Left lung (tissue), 10 donors: ENCODE results near the gene PPP1R36. TPM values are rescaled to one million over a fixed set of nuclear protein-coding genes. Genes with fewer than 3 reads are reported as not detected.
A peak's percentile ranks its signal among the peaks of the same experiment; 100 is the strongest.

Experiments
- ATAC-seq: fragments of 200-7000 bp; cut with Tn5 transposase; one replicate; pipeline ENCODE4 v1.9.1; 2020; ENCODE audit warnings: moderate library complexity
- DNase-seq, 4 donors: peaks; one replicate each; pipeline ENCODE4 v3.0.0-alpha.2; 2013 to 2020
- H3K27ac ChIP-seq, 2 donors: fragments of 200-600 bp; sonication (generic) in 1 of 2; one replicate each; pipeline versions ENCODE4 v1.5.0 to v1.8.0; 2020 to 2021
- H3K27me3 ChIP-seq, 2 donors: fragments of 200-600 bp; sonication (generic) in 1 of 2; one replicate each; pipeline versions ENCODE4 v1.5.0 to v1.8.0; 2020 to 2021
- H3K36me3 ChIP-seq, 2 donors: fragments of 200-600 bp; sonication (generic) in 1 of 2; one replicate each; pipeline versions ENCODE4 v1.5.0 to v1.8.0; 2020 to 2021
- H3K4me1 ChIP-seq, 2 donors: fragments of 200-600 bp; one replicate each; pipeline ENCODE4 v1.8.0; 2021
- H3K4me3 ChIP-seq, 2 donors: fragments of 200-600 bp; sonication (generic) in 1 of 2; one replicate each; pipeline versions ENCODE4 v1.5.0 to v1.8.0; 2020 to 2021; ENCODE audit warnings: mild to moderate bottlenecking in 1 of 2
- H3K9me3 ChIP-seq, 2 donors: fragments of 200-600 bp; sonication (generic) in 1 of 2; one replicate each; pipeline versions ENCODE4 v1.5.0 to v1.8.0; 2020 to 2021
- intact Hi-C, 2 donors: fragments of 100-400 bp; cut with DNase I; formaldehyde crosslinking; loops; one replicate each; pipeline versions ENCODE4 v1.11.2 to v1.14.2; 2022
- polyA plus RNA-seq, 6 donors: library from polyadenylated mRNA; unstranded; fragments of 120-200 nt; gene quantifications; one replicate each; pipeline ENCODE4 v1.2.1, GENCODE V29; 2013; ENCODE audit not compliant: insufficient read length in 6 of 6
- total RNA-seq, 2 donors: library from RNA; stranded (reverse); fragmentation: NEBNext Ultra II Directional; extraction: Animal tissue kit (Norgen Biotek cat#: 25700); gene quantifications; one replicate each; pipeline ENCODE4 v1.2.1, GENCODE V29; 2021
- TF ChIP-seq, protein P1 (sequence below), 2 donors: fragments of 200-600 bp; sonication (generic) in 1 of 2; IDR thresholded peaks; one replicate each; pipeline versions ENCODE4 v1.5.0 to v1.8.0; 2021; ENCODE audit warnings: antibody characterized with exemption in 2 of 2
- donor health status: DM: no; HTN: yes; CAD: no.
- donor health status: DM: no; HTN: no; CAD: no.

PPP1R36 gene
- total and polyA plus RNA-seq, 8 donors, result 0.33 to 2.1 (median 0.74) TPM

DNA sequence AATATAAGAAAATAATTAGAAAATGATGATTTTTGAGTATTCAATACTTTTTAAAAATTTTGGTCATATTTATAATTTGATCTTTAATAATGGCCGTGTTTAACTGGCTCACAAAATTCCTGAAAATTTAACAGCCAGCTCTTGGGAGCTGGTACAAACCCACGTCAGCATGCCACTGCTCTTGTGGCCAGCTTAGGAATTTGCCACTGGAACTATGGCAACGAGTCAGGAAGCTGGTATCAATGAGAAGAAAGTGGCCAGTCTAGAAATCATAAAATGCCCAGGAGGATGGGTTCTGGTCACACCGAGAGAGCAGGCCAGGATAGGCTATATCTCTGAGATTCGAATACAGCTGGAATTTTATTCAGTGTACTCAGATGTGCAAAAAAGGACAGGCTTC, 82.3 kb downstream of the PPP1R36 start:
- intact Hi-C loops, result loop anchor here in 1 of 2 donors (10.0 kb wide), 2 partner anchors 87 to 287 kb away; partner anchors contain the start of genes HSPA2 and PPP1R36
- Histone ChIP-seq H3K9me3 (no peaks in the 10 kb centered on the region), H3K36me3 (no peaks in the 10 kb centered on the region), H3K4me1 (peaks cover 0 to 19% of the 10 kb centered on the region in 2 donors), H3K27ac (peak overlapping the region in 1 of 2 donors; percentile 74), H3K27me3 (no peaks in the 10 kb centered on the region), H3K4me3 (no peak overlapping the region)
- DNase-seq (no peak), ATAC-seq (peak; percentile 16)
- TF ChIP-seq, protein P1, sequence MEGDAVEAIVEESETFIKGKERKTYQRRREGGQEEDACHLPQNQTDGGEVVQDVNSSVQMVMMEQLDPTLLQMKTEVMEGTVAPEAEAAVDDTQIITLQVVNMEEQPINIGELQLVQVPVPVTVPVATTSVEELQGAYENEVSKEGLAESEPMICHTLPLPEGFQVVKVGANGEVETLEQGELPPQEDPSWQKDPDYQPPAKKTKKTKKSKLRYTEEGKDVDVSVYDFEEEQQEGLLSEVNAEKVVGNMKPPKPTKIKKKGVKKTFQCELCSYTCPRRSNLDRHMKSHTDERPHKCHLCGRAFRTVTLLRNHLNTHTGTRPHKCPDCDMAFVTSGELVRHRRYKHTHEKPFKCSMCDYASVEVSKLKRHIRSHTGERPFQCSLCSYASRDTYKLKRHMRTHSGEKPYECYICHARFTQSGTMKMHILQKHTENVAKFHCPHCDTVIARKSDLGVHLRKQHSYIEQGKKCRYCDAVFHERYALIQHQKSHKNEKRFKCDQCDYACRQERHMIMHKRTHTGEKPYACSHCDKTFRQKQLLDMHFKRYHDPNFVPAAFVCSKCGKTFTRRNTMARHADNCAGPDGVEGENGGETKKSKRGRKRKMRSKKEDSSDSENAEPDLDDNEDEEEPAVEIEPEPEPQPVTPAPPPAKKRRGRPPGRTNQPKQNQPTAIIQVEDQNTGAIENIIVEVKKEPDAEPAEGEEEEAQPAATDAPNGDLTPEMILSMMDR (IDR thresholded peaks at IDR 0.05), result no peak

DNA sequence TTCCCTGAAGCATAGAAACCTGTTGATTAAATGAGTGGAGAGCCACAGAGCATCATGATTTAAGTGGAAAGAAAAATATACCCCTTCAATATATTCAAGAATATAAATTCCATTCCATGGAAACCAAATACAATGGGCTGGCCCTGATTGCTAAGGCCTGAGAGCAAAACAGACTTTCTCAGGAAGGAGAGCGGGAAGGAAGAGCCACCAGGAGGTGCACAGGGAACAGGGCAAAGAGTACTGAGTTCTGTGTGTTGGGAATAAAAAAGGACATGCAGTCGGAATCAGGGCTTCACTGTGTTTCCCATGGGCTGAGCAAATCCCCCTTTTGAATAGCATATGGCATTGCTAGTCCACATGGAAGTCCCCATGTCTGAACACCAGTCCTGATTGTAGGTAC, 84.8 kb downstream of the PPP1R36 start:
- no peak overlapping the region for H3K27ac ChIP-seq
- intact Hi-C loops, result loop anchor here in 1 of 2 donors (10.0 kb wide), 2 partner anchors 90 to 290 kb away; partner anchors contain the start of genes HSPA2 and PPP1R36
- no peak overlapping the region for H3K4me3 ChIP-seq
- H3K9me3 ChIP-seq, result no peaks in the 10 kb centered on the region
- no peaks in the 10 kb centered on the region for H3K27me3 ChIP-seq
- TF ChIP-seq, protein P1 (IDR thresholded peaks at IDR 0.05), result no peak
- H3K36me3 ChIP-seq, result no peaks in the 10 kb centered on the region
- ATAC-seq (no peak), DNase-seq (no peak)
- H3K4me1 ChIP-seq, result peaks cover 0 to 19% of the 10 kb centered on the region in 2 donors

DNA sequence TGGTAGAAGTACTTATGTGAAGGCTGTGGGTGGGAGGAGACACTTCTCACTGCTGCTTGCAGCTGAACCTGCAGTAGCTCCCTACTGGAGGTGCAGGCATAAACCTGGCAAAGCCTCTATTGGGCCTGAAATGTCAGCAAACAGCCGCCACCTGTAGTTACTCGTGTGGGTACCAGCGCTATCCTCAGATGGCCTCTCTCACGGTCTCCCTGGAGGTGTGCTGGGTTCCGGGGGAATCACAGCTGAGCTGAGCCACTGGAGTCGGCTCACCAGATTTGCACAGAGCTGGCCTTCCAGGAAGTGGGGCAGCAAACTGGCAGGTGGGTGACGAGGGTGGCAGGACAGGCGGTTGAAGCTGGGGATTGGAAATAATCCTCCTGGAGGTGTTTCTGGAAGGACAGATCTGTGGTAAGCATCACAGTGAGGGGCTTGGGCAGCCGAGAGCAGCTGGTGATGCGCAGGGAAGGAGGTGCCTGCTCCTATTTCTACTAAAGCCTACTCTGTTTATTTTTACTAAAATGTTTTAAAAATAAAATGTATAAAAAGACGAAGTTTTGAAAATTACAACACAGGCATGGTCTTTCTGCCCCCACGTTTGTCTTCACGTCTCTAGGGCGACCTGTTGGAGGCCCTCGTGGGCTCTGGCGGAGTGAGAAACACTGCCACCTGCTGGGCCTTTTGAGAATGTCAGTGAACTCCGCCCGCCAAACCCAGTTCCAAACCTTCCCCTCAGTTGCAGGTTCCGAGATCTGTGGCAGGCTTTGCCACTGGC, 86.6 kb downstream of the PPP1R36 start:
- ATAC-seq, result peak; percentile 95
- TF ChIP-seq, protein P1 (IDR thresholded peaks at IDR 0.05), result peak; percentile 82 to 93
- Histone ChIP-seq H3K9me3 (no peaks in the 10 kb centered on the region), H3K4me1 (peaks cover 0 to 19% of the 10 kb centered on the region in 2 donors), H3K4me3 (no peak overlapping the region), H3K36me3 (no peaks in the 10 kb centered on the region), H3K27ac (no peak overlapping the region), H3K27me3 (peaks cover 0 to 2% of the 10 kb centered on the region in 2 donors)
- DNase-seq, result peak in 3 of 4 donors; percentile 67 to 87 (median 78)
- intact Hi-C loops, result loop anchor here in 1 of 2 donors (10.0 kb wide), 2 partner anchors 92 to 292 kb away; partner anchors contain the start of genes HSPA2 and PPP1R36

DNA sequence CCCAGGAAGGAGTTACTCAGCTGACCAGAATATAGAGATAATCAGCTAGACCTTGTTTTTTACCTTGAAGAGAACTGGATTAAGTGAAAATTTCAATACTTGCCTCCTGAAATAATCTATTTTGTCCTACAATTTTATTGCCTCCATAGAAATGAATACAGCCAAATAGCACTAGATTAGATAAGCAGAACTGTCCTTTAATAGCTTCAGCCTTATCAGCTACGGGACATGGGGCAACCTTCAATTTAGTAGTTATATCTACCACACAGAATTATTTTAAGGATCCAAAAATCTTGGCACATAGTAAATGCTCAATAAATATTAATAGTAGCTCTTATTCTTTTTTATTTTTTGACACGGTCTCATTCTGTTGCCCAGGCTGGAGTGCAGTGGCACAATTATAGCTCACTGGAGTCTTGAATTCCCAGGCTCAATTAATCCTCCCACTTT, 87.2 kb downstream of the PPP1R36 start:
- ATAC-seq (no peak), DNase-seq (no peak)
- Histone ChIP-seq H3K36me3 (no peaks in the 10 kb centered on the region), H3K4me3 (no peak overlapping the region), H3K4me1 (peaks cover 0 to 19% of the 10 kb centered on the region in 2 donors), H3K27ac (no peak overlapping the region), H3K27me3 (peaks cover 0 to 6% of the 10 kb centered on the region in 2 donors), H3K9me3 (no peaks in the 10 kb centered on the region)
- TF ChIP-seq, protein P1 (IDR thresholded peaks at IDR 0.05), result peak in 1 of 2 donors; percentile 22
- intact Hi-C loops, result loop anchor here in 1 of 2 donors (10.0 kb wide), 2 partner anchors 92 to 292 kb away; partner anchors contain the start of genes HSPA2 and PPP1R36
